NCI-H146 (cell line): ENCODE results near the gene MED13.

Experiments used
- DNase-seq: peaks from one replicate; lab custom pipeline; 2025; lab: John Stamatoyannopoulos, UW

The MED13 gene, protein sequence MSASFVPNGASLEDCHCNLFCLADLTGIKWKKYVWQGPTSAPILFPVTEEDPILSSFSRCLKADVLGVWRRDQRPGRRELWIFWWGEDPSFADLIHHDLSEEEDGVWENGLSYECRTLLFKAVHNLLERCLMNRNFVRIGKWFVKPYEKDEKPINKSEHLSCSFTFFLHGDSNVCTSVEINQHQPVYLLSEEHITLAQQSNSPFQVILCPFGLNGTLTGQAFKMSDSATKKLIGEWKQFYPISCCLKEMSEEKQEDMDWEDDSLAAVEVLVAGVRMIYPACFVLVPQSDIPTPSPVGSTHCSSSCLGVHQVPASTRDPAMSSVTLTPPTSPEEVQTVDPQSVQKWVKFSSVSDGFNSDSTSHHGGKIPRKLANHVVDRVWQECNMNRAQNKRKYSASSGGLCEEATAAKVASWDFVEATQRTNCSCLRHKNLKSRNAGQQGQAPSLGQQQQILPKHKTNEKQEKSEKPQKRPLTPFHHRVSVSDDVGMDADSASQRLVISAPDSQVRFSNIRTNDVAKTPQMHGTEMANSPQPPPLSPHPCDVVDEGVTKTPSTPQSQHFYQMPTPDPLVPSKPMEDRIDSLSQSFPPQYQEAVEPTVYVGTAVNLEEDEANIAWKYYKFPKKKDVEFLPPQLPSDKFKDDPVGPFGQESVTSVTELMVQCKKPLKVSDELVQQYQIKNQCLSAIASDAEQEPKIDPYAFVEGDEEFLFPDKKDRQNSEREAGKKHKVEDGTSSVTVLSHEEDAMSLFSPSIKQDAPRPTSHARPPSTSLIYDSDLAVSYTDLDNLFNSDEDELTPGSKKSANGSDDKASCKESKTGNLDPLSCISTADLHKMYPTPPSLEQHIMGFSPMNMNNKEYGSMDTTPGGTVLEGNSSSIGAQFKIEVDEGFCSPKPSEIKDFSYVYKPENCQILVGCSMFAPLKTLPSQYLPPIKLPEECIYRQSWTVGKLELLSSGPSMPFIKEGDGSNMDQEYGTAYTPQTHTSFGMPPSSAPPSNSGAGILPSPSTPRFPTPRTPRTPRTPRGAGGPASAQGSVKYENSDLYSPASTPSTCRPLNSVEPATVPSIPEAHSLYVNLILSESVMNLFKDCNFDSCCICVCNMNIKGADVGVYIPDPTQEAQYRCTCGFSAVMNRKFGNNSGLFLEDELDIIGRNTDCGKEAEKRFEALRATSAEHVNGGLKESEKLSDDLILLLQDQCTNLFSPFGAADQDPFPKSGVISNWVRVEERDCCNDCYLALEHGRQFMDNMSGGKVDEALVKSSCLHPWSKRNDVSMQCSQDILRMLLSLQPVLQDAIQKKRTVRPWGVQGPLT (N-terminal part only)

GRCh38 chr17:62064791-62065563 lies at the start of gene MED13:
MED13 (minus strand) TSS chr17:62065278; CDS start chr17:62065205, 73 bp downstream.
- peak; percentile 57 for DNase-seq

DNA sequence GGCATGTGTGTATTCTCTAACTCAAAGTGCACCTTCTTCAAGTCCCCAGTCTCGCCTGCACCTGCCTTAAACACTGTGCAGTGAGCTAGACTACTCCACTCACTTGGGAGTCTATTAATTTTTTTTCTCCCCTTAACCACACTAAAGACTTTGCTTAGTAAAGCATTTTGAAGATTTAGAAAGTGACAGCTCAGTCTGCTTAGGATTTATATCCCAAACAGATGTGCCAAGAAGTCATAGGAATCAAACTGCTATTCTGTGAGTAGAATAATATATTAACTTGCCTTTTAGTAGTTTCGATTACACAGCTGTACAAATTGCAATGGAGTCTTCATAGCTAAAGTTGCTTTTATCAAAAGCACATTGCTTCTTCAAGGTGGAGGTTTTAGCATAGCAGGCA lies 47.2 kb upstream of the MED13 start:
- DNase-seq = no peak

- no peak for DNase-seq
Measured at GRCh38 chr17:62111562-62112171, 46.6 kb upstream of the MED13 start.

DNA sequence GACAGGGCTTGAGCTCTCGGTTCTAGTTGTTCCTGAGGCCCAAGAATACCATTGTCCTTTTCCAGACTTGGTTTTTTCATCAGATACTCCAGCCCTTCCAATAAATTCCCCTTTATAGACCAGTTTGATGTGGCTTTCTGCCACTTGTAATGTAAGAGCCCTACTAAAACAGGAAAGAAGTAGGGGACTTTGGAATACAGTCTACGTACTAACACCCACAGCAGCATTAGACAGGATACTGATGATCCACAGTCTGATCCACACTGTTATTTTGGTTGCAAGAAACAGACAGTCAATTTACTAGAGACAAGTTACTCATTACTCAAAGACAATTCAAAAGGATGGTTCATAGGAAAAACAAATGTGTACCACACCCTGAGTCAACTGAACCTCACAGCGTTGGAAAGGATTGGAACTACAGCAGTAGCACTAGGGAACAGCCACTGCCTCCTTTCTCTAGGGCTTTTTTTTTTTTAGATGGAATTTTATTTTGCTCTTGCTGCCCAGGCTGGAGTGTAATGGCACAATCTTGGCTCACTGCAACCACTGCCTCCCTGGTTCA lies 45.9 kb upstream of the MED13 start:
- DNase-seq = no peak

- no peak for DNase-seq
Measured at GRCh38 chr17:62109924-62110323, 44.8 kb upstream of the MED13 start.

DNA sequence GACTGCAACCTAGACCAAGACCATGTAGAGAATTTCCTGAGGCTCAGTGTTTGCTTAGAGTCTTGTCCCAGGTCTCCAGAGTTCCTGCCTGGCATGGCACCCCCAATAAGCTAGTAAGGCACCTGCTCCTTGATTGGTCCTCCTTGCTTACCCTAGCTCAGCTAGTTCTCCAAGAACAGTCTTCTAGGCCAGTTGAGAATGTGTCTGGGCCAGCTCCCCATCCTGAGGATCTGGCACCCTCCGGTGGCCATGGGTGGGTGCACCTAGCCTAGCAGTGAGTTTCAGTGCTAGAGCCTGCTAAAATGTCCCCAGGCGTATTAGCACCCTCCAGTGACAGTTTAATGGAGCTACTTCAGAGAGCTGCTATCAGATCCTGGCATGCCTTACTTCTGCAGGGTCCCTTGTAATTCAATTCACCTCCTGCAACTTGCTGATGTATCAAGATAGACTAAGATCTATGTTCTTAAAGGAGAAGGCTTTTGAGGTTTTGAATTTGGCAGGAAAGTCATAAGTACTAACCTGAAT lies 44.4 kb upstream of the MED13 start:
- peak; percentile 38 for DNase-seq

DNA sequence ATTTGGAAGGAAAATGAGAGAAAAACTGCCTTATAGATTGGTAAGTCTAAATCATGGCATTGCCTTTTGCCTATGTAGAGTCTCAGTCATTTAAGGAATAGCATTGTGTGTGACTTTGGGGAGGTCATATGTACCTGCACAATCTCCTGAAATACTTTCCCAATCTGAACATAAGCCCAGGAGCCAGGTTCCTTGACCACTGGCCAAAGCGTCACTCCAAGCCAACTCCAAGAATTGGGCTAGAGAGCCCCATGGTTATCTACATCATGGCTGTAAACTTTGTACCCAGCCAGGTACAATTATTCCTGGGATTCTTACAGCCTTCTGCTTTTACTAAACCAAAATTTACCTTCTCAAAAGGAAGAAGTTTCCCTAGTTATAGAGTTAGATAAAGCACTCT lies 40.8 kb upstream of the MED13 start:
- no peak for DNase-seq

- no peak for DNase-seq
Measured at GRCh38 chr17:62105357-62105756, 40.3 kb upstream of the MED13 start.

DNA sequence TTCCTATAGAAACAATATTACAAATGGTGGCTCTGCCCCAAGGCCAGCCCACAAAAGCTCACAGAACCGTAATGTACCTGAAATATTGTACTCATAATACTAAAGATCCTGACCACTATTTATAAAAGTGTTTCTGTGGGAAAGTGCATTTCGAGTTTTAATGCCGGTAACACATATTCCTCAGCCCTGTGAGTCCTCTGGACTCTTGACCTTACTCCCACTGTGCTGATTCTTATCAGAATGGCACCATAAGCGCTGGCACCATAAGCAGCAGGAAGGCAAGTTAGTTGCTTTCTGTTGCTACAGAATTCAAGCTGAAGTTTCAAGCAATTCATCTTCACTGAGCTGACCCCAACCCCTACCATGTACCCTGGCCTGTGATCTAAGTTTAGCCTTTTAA lies 36.4 kb upstream of the MED13 start:
- no peak for DNase-seq

DNA sequence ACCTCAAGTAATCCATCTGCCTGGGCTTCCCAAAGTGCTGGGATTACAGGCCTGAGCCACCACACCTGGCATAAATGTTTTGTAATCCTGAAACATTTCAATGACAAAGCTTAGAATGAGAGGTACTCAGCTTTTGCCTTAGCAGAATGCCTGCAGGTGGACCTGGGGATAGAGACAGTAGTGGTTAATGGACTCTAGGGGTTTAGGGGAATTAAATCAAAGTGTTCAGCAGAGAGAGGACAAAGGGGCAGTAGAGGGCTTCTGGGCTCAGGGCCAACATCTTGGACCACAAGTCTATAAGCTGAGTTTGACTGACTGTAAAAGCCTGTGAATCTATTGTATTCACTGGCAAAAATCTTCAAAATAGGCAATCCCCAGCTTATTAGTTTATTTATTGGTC lies 36.0 kb upstream of the MED13 start:
- no peak for DNase-seq

- no peak for DNase-seq
Measured at GRCh38 chr17:62100055-62100454, 35.0 kb upstream of the MED13 start.

- no peak for DNase-seq
Measured at GRCh38 chr17:62099532-62099931, 34.5 kb upstream of the MED13 start.

GRCh38 chr17:62098623-62099231 lies 33.6 kb upstream of the MED13 start:
- no peak for DNase-seq

DNA sequence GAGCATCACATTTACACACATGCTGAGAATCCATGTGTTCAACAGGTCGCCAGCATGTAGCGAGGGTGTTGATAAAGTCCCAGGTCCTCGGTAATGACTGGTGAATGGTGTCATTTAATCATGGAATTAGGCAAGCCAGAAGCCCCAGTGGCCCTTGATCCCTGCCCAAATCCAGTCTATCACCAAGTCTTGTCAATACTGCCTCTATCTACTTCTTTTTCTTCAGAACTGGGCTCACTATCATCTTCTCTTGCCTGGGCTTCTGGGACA lies 31.3 kb upstream of the MED13 start:
- DNase-seq = no peak

- no peak for DNase-seq
Measured at GRCh38 chr17:62094175-62094574, 29.1 kb upstream of the MED13 start.

- DNase-seq = no peak
Measured at GRCh38 chr17:62093188-62094155, 28.4 kb upstream of the MED13 start.

DNA sequence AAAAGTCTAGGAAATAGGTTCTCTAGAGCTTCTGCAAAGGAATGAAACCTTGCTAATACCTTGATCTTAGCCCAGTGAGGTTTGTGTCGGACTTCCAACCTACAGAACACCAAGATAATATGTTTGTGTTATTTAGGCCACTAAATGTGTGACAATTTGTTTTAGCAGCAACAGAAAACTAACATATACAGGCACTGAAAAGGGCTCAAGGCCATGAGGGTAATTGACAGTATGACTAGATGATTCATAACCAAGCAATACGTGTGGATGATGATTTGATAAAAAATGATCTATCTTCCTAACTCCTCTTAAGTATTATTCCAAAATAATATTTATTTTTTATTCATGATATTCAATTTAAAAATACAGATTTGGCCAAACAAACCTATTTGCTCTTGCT lies 27.7 kb upstream of the MED13 start:
- DNase-seq = no peak

- no peak for DNase-seq
Measured at GRCh38 chr17:62091804-62092203, 26.7 kb upstream of the MED13 start.

GRCh38 chr17:62090868-62091267 lies 25.8 kb upstream of the MED13 start:
- no peak for DNase-seq
